Activated T-cell treated with anti-CD3 and anti-CD28 coated beads for 24 hours (primary cell): ENCODE data around the gene LRRC53.

Source experiments
- DNase-seq: peaks from one replicate; pipeline ENCODE4 v3.0.0-alpha.2; 2020; ENCODE audit warnings: low read depth

The LRRC53 gene

GRCh38 chr1:74496669-74497068, 15.7 kb downstream of the LRRC53 start:
- DNase-seq, result no peak

DNA sequence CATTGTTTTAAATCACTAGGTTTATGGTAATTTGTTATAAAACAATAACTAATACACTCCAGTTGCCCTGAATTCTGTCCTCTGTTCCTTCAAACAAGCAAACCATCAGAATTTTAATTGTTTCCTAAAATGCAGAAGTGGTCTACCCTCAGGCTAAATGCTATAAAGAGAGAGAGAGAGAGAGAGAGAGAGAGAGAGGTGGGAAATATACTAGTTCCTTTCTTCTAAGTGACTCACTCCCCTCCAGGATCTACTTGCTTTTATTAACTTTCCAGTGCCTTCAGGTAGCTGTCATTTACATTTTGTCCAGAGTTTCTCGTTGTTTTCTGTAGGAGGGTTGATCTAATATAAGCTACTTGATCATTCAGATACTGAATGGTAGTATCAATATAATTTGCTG, 26.4 kb downstream of the LRRC53 start:
- no peak for DNase-seq

DNA sequence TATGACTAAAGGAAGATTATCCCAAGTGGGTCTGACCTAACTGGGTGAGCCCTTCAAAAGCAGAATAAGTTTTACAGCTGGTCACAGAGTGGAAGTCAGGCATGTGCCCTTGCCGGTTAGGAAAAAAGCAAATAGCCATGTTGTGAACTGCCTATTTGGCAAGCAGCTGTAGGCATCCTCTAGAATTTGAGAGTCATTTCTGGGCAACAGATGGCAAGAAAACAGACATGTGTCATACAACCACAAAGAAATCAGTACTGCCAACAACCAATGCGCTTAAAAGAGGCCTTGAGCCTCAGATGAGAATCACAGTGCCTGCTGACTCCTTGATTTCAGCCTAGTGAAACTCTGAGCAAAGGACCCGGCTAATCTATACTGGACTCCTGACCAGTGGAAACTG, 26.8 kb downstream of the LRRC53 start:
- DNase-seq, result no peak

DNA sequence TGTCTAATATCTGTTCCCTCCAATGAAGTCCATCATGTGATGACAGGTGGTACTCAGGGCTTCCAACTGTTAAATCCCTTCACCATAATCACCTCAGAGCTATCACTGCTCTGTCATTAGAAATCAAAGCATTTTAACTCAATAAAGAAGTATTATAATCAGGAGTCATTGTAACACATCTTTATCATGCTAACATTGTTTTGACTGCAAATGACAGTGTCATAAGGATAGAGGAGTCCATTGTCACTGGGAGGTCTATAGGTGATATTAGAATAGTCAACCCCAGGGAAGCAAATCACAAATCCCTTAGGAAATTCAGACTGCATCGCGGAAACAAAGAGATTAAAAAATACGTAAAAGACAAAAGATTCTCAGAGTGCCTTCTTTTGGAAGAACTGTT, 30.8 kb downstream of the LRRC53 start:
- no peak for DNase-seq

DNA sequence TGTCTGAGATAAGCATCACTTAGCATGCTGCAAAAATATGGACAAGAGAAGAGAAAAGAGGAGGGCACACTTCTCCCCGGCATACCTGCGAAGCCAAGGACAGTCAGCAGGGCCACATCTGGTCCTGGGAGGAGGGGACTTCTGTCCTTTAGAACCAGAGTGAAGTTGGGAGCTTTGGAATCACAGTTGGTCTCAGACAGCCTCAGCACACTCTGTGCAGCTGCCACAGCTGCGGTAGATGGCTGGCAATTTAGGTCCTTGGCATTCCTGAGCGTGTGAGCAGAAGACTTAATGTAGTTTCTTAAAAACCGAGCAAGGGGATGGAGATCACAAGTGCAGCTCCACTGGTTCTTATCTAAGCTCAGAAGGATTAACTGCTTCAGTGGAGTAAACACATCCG, 32.3 kb downstream of the LRRC53 start:
- no peak for DNase-seq

GRCh38 chr1:74478979-74479378, 33.4 kb downstream of the LRRC53 start:
- DNase-seq, result no peak

DNA sequence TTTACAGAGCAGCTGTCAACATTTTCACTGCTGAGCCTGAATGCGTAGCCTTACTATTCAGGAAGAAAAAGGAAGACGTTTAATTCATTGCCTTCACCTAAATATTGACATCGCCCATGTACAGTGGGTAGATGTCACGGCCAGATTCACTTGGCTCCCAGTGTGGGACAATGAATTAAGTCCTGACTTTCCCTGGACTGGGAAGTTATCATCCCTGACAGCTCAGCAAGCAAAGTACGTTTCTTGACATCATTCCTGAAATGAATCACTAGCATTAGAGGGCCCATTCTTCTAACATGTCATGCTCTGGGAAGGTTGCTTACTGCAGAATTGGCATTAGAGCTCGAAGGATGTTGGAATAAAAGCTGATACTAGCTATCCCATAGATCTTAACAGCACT, 37.8 kb downstream of the LRRC53 start:
- DNase-seq, result no peak

DNA sequence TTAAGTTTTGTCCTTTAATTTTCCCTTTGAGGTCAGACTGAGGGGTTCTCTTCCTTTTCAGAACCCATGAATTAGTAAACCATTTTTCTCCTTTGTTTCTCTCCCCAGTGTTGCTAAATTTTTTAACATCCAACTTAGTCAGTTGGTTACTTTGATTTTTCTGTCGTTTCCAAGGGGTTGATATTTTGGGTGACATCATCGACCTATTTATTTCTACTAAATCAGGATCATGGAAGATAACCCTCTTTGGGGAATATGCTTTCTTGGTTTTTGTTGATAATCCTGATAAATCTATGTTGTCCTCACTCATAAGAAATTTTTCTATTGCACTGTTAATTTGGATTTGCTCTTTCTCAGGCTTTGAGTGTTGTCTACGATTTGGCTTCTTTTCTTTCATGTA, 40.9 kb downstream of the LRRC53 start:
- no peak for DNase-seq

- DNase-seq, result no peak
Observed at GRCh38 chr1:74470936-74471335, 41.5 kb downstream of the LRRC53 start.

DNA sequence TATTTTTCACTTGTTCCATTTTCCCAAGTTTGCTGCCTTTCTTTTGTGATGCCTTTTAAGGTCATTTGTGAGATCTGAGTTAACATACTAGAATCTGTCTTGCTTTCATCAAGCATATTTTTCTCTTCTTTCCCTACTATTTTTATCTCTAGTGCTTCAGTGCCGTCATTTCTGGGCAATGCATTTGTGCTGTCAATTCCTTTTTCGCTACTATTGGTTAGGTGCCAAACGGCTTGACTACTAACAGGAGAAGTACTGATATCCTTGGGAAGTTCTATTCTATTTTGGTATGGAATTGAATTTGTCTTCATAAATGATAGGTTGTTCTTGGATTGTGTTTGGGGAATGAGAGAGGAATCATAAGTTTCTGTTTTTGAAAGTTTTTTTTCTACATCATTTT, 42.2 kb downstream of the LRRC53 start:
- DNase-seq, result no peak

- no peak for DNase-seq
Observed at GRCh38 chr1:74468982-74469603, 43.3 kb downstream of the LRRC53 start.

DNA sequence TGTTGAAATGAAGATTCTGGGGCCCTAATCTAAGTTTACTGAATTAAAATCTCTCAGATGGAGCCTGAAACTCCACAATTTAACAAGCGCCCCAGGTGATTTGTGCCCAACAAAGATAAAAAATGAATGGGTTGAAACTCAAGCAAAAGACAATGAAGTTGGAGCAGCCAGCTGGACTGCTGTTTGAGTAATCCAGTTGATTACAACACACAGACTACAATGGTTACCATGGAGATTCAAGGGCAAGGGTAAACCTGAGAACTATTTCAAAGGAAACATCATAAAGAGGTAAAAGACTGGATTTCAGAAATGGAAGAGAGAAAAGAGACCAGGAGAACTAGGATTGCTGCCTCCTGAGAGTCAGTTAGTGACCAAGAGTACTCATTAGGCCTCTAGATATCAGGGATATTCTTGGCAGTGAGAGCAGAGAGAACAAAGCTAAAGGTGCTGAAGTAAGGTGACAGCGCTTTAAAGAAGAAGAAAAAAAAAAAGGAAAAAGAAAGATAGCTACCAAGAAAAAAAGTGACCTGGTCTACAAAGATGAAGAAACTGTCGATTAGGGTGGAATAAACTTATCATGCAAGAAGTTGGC, 44.5 kb downstream of the LRRC53 start:
- DNase-seq, result no peak

DNA sequence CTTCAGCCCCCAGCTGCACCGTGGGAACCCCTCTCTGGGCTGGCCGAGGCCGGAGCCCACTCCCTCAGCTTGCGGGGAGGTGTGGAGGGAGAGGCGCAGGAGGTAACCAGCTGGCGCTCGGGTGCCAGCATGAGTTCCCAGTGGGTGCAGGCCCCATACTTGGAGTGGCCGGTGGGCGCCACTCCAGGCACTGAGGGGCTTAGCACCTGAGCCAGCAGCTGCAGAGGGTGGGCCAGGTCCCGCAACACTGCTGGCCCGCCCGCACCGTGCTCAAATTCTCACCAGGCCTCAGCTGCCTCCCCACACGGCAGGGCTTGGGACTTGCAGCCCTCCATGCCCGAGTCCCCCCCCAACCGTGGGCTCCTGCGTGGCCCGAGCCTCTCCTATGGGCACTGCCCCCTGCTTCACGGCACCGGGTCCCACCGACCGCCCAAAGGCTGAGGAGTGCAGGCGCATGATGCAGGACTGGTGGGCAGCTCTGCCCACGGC, 47.2 kb downstream of the LRRC53 start:
- DNase-seq, result no peak

GRCh38 chr1:74464037-74464436, 48.4 kb downstream of the LRRC53 start:
- no peak for DNase-seq

DNA sequence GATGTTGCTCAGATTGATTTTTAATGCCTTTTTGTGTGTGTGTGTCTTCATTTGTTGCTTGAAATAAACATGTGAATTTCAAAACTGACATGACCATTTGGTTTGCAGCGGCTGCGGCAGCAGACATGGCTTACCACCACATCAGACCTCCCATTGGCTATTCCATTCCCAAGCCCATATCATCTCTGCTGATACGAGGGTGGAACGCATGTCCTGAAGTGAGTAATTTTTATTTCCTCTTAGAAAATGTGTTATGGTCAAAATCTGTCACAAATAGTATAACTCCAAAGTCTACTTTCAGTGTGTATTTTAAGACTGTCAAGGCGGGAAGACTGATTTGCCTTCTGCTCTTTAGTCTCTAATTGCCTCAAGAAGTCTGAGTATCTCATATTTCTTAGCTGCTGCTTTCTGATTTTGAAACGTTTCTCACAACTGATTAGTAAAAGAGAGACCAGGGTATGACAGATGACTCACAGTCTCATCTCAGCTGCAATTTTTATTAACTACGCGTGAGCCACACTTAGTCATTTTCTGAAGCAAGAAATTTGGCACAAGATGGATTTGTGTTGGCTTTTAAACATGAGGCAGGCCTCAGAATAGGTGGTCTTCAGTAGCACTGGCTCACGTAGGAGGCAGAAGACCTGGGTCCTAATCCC, 49.0 kb downstream of the LRRC53 start:
- DNase-seq, result no peak

- DNase-seq, result no peak
Observed at GRCh38 chr1:74457253-74457652, 55.2 kb downstream of the LRRC53 start.

- no peak for DNase-seq
Observed at GRCh38 chr1:74455390-74455789, 57.0 kb downstream of the LRRC53 start.

GRCh38 chr1:74453277-74453676, 59.1 kb downstream of the LRRC53 start:
- DNase-seq, result no peak

- no peak for DNase-seq
Observed at GRCh38 chr1:74452035-74452434, 60.4 kb downstream of the LRRC53 start.

GRCh38 chr1:74437035-74437434, 75.4 kb downstream of the LRRC53 start:
- DNase-seq, result no peak

GRCh38 chr1:74436078-74436477, 76.3 kb downstream of the LRRC53 start:
- no peak for DNase-seq

DNA sequence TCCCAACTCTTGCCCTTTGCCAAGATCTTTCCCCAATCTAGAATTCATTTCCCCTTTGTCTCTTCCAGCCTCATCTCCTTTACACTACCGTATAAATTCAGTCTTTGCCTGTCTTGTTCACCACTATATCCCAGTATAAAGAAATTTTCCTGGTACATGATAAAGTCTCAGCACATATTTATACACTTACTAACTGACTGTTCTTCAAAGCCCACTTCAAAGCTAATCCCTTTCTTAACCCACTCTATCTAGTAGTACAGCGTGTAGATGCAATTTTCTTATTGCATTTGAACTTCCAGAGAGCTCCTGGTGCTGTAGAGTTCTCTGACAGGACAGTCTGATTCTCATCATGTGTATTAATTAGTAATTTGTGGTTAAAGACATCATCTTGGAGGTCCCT, 78.1 kb downstream of the LRRC53 start:
- DNase-seq, result no peak

- no peak for DNase-seq
Observed at GRCh38 chr1:74432325-74432724, 80.1 kb downstream of the LRRC53 start.

DNA sequence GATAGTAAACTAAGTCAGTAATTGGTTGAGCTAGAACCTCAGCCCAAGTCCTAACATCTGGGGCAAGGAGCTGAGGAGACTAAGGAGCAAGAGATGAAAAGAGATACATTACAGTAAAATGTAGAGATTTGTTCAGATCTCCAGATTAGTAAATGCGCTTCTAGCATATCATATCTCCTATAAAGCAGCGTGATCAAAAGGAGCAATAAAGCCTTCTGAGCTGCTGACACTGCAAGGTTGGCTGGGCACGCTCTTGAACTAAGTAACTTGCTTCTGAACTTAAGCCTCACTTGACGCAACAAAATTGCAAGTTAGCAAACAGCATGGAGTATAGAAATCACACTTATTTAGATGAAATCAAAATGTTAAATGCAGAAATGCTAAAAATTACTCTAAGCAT, 80.9 kb downstream of the LRRC53 start:
- DNase-seq, result no peak
